B cell (primary cell): ENCODE data around the gene GLYATL3.

ENCODE experiments used
- EZH2 ChIP-seq: IDR thresholded peaks from 2 replicates; pipeline ENCODE4 v1.6.1; 2012; ENCODE audit warnings: borderline replicate concordance, low read depth, mild to moderate bottlenecking, moderate library complexity, low read length; ENCODE audit not compliant: insufficient read depth, poor library complexity, severe bottlenecking
- TF ChIP-seq, protein P1 (sequence below): fragments of 200-600 bp; IDR thresholded peaks from one replicate; pipeline ENCODE4 v1.8.0; 2022; ENCODE audit warnings: antibody characterized with exemption, mild to moderate bottlenecking

DNA sequence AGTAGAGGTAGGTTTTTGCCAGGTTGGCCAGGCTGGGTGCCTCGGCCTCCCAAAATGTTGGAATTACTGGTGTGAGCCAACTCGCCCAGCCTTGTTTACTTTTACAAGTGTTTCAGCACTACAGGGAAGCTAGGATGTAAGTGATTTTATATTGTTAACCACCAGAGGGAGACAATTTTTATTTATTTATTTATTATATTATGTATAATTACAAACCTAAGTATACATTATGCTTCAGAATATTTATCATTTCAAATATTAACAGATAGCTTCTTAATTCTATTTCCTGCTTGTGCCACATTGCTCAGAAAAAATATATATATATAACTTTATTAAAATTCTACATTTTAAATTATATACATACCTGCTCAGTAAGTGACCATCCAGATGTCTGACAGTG is 46.5 kb upstream of the GLYATL3 start:
- TF ChIP-seq EZH2, result no peak
- TF ChIP-seq, protein P1, sequence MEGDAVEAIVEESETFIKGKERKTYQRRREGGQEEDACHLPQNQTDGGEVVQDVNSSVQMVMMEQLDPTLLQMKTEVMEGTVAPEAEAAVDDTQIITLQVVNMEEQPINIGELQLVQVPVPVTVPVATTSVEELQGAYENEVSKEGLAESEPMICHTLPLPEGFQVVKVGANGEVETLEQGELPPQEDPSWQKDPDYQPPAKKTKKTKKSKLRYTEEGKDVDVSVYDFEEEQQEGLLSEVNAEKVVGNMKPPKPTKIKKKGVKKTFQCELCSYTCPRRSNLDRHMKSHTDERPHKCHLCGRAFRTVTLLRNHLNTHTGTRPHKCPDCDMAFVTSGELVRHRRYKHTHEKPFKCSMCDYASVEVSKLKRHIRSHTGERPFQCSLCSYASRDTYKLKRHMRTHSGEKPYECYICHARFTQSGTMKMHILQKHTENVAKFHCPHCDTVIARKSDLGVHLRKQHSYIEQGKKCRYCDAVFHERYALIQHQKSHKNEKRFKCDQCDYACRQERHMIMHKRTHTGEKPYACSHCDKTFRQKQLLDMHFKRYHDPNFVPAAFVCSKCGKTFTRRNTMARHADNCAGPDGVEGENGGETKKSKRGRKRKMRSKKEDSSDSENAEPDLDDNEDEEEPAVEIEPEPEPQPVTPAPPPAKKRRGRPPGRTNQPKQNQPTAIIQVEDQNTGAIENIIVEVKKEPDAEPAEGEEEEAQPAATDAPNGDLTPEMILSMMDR, result peak; percentile 64
